IPS-18c (cell line): Measurements from ENCODE around the gene DDRGK1.
"Not testable (repeated sequence)": the region's sequence is repeated elsewhere in the genome, so short reads cannot be mapped to it uniquely, and the experiment has no call there.

Source experiments
- H3K4me3 ChIP-seq: 2 replicates; pipeline ENCODE4 v1.7.0; 2013; ENCODE audit warnings: low read depth, mild to moderate bottlenecking, low read length, moderate library complexity; ENCODE audit not compliant: insufficient read depth
- H3K9me3 ChIP-seq: one replicate; pipeline ENCODE4 v1.6.1; 2013; ENCODE audit warnings: mild to moderate bottlenecking, low read length, moderate library complexity; ENCODE audit not compliant: control insufficient read depth, insufficient read depth

DDRGK1 gene

GRCh38 chr20:3195590-3196237 is 8.8 kb downstream of the DDRGK1 start:
- no peak overlapping the region for H3K4me3 ChIP-seq
- H3K9me3 ChIP-seq, result no peaks in the 10 kb centered on the region

GRCh38 chr20:3194617-3195280 is 9.7 kb downstream of the DDRGK1 start:
- H3K4me3 ChIP-seq, result no peak overlapping the region
- H3K9me3 ChIP-seq, result no peaks in the 10 kb centered on the region

- Histone ChIP-seq H3K9me3 (no peaks in the 10 kb centered on the region), H3K4me3 (no peak overlapping the region)
Measured at GRCh38 chr20:3193806-3194616, 10.5 kb downstream of the DDRGK1 start.

- Histone ChIP-seq H3K9me3 (no peaks in the 10 kb centered on the region), H3K4me3 (no peak overlapping the region)
Measured at GRCh38 chr20:3192226-3193015, 12.1 kb downstream of the DDRGK1 start.

- H3K4me3 ChIP-seq, result no peak overlapping the region
- H3K9me3 ChIP-seq, result no peaks in the 10 kb centered on the region
Measured at GRCh38 chr20:3190681-3191111, 13.8 kb downstream of the DDRGK1 start.

- Histone ChIP-seq H3K9me3 (no peaks in the 10 kb centered on the region), H3K4me3 (no peak overlapping the region)
Measured at GRCh38 chr20:3189561-3190131, 14.8 kb downstream of the DDRGK1 start.

- Histone ChIP-seq H3K4me3 (no peak overlapping the region), H3K9me3 (no peaks in the 10 kb centered on the region)
Measured at GRCh38 chr20:3188823-3189413, 15.6 kb downstream of the DDRGK1 start.

- H3K9me3 ChIP-seq, H3K4me3 ChIP-seq: not testable (repeated sequence)
Measured at GRCh38 chr20:3187861-3188260, 16.6 kb downstream of the DDRGK1 start.

GRCh38 chr20:3183896-3184612 is 20.4 kb downstream of the DDRGK1 start:
- Histone ChIP-seq H3K9me3 (no peaks in the 10 kb centered on the region), H3K4me3 (no peak overlapping the region)

GRCh38 chr20:3182429-3182828 is 22.1 kb downstream of the DDRGK1 start:
- not testable (repeated sequence) for H3K9me3 ChIP-seq, H3K4me3 ChIP-seq

- no peaks in the 10 kb centered on the region for H3K9me3 ChIP-seq
- H3K4me3 ChIP-seq, result no peak overlapping the region
Measured at GRCh38 chr20:3181270-3181669, 23.2 kb downstream of the DDRGK1 start.

GRCh38 chr20:3180319-3180718 is 24.2 kb downstream of the DDRGK1 start:
- no peak overlapping the region for H3K4me3 ChIP-seq
- H3K9me3 ChIP-seq, result no peaks in the 10 kb centered on the region

- H3K9me3 ChIP-seq, result no peaks in the 10 kb centered on the region
- H3K4me3 ChIP-seq, result no peak overlapping the region
Measured at GRCh38 chr20:3177746-3178485, 26.6 kb downstream of the DDRGK1 start.

- Histone ChIP-seq H3K9me3 (no peaks in the 10 kb centered on the region), H3K4me3 (no peak overlapping the region)
Measured at GRCh38 chr20:3175270-3175669, 29.2 kb downstream of the DDRGK1 start.

- H3K9me3 ChIP-seq, result no peaks in the 10 kb centered on the region
Measured at GRCh38 chr20:3174442-3175261, 29.8 kb downstream of the DDRGK1 start.

More at GRCh38 chr20:3174442-3175261, 29.8 kb downstream of the DDRGK1 start:
- peak overlapping the region; percentile 98 for H3K4me3 ChIP-seq
